Right atrium auricular region (tissue), 2 donors: ENCODE measurements around the gene ARHGEF2. TPM values are rescaled to one million over a fixed set of nuclear protein-coding genes. Genes with fewer than 3 reads are reported as not detected.

ENCODE experiments used
- DNase-seq: peaks from one replicate; pipeline ENCODE4 v3.0.0-alpha.2; 2019; ENCODE audit warnings: low spot score
- H3K27ac ChIP-seq, 2 donors: fragments of 200-600 bp; sonication (generic); 1 replicate in 1 of 2; 2 replicates in 1 of 2; pipeline ENCODE4 v1.5.1; 2016 to 2019
- H3K27me3 ChIP-seq, 2 donors: fragments of 200-600 bp; sonication (generic); one replicate each; pipeline versions ENCODE4 v1.5.1 to v1.6.0; 2017 to 2019
- H3K36me3 ChIP-seq: fragments of 200-600 bp; sonication (generic); one replicate; pipeline ENCODE4 v1.5.1; 2016
- H3K4me1 ChIP-seq, 2 donors: fragments of 200-600 bp; sonication (generic); one replicate each; pipeline versions ENCODE4 v1.5.1 to v1.6.0; 2017 to 2019
- H3K4me3 ChIP-seq, 2 donors: fragments of 200-600 bp; sonication (generic); 1 replicate in 1 of 2; 2 replicates in 1 of 2; pipeline ENCODE4 v1.5.1; 2017 to 2019; ENCODE audit warnings: mild to moderate bottlenecking in 1 of 2, moderate library complexity in 1 of 2
- H3K9me3 ChIP-seq, 2 donors: fragments of 200-600 bp; sonication (generic); one replicate each; pipeline ENCODE4 v1.5.1; 2019
- CTCF ChIP-seq, 2 donors: fragments of 200-600 bp; sonication (generic); IDR thresholded peaks; one replicate each; pipeline ENCODE4 v1.5.1; 2019; ENCODE audit warnings: antibody characterized with exemption in 2 of 2
- total RNA-seq, 2 donors: library from RNA; depleted of rRNA; stranded (reverse); fragments of >200 nt; gene quantifications; one replicate each; pipeline ENCODE4 v1.1.0, GENCODE V29; 2016

ARHGEF2 gene
- total RNA-seq, 2 donors from 2014 or later = 50.8 to 69.8 TPM

GRCh38 chr1:156001021-156001661 is 22.8 kb upstream of the ARHGEF2 start:
- Histone ChIP-seq H3K4me3 (no peak overlapping the region), H3K4me1 (peaks cover 0 to 14% of the 10 kb centered on the region in 2 donors), H3K36me3 (no peaks in the 10 kb centered on the region), H3K27me3 (no peaks in the 10 kb centered on the region), H3K9me3 (no peaks in the 10 kb centered on the region), H3K27ac (no peak overlapping the region)
- DNase-seq = no peak
- TF ChIP-seq CTCF (IDR thresholded peaks at IDR 0.05) = no peak

- H3K27ac ChIP-seq = no peak overlapping the region
- H3K9me3 ChIP-seq = no peaks in the 10 kb centered on the region
- no peak for TF ChIP-seq CTCF (IDR thresholded peaks at IDR 0.05)
- H3K27me3 ChIP-seq = no peaks in the 10 kb centered on the region
- H3K4me3 ChIP-seq = no peak overlapping the region
- peaks cover 0 to 20% of the 10 kb centered on the region in 2 donors for H3K4me1 ChIP-seq
- no peak for DNase-seq
- no peaks in the 10 kb centered on the region for H3K36me3 ChIP-seq
Measured at GRCh38 chr1:155999964-156000363, 21.6 kb upstream of the ARHGEF2 start.

- no peaks in the 10 kb centered on the region for H3K9me3 ChIP-seq
- H3K4me1 ChIP-seq = peaks cover 0 to 12% of the 10 kb centered on the region in 2 donors
- H3K36me3 ChIP-seq = no peaks in the 10 kb centered on the region
- no peak overlapping the region for H3K27ac ChIP-seq
- no peaks in the 10 kb centered on the region for H3K27me3 ChIP-seq
- DNase-seq = no peak
- no peak for TF ChIP-seq CTCF (IDR thresholded peaks at IDR 0.05)
- no peak overlapping the region for H3K4me3 ChIP-seq
Measured at GRCh38 chr1:155996166-155996565, 17.8 kb upstream of the ARHGEF2 start.

- no peak overlapping the region for H3K4me3 ChIP-seq
- H3K27ac ChIP-seq = no peak overlapping the region
- no peak for DNase-seq
- no peaks in the 10 kb centered on the region for H3K36me3 ChIP-seq
- no peak for TF ChIP-seq CTCF (IDR thresholded peaks at IDR 0.05)
- H3K9me3 ChIP-seq = no peaks in the 10 kb centered on the region
- H3K4me1 ChIP-seq = peaks cover 0 to 22% of the 10 kb centered on the region in 2 donors
- no peaks in the 10 kb centered on the region for H3K27me3 ChIP-seq
Measured at GRCh38 chr1:155993595-155993994, 15.2 kb upstream of the ARHGEF2 start.

GRCh38 chr1:155990005-155990739 is 11.8 kb upstream of the ARHGEF2 start:
- H3K4me3 ChIP-seq = no peak overlapping the region
- H3K9me3 ChIP-seq = no peaks in the 10 kb centered on the region
- no peak for TF ChIP-seq CTCF (IDR thresholded peaks at IDR 0.05)
- H3K36me3 ChIP-seq = no peaks in the 10 kb centered on the region
- no peaks in the 10 kb centered on the region for H3K27me3 ChIP-seq
- H3K4me1 ChIP-seq = peaks cover 0 to 14% of the 10 kb centered on the region in 2 donors
- peak overlapping the region in 1 of 2 donors; percentile 66 for H3K27ac ChIP-seq
- DNase-seq = no peak
